ENCODE measurements around the gene PCGF5.
"Not testable (repeated sequence)": the region's sequence is repeated elsewhere in the genome, so short reads cannot be mapped to it uniquely, and the experiment has no call there.

PCGF5 gene

GRCh38 chr10:91220194-91220953 lies at the start of gene PCGF5:
TSS of gene PCGF5 (plus strand) at chr10:91220663. CDS start at chr10:91222872, 2,209 bp downstream.
- DNase-seq (ENCODE audit: low spot score) = peak; percentile 60

DNA sequence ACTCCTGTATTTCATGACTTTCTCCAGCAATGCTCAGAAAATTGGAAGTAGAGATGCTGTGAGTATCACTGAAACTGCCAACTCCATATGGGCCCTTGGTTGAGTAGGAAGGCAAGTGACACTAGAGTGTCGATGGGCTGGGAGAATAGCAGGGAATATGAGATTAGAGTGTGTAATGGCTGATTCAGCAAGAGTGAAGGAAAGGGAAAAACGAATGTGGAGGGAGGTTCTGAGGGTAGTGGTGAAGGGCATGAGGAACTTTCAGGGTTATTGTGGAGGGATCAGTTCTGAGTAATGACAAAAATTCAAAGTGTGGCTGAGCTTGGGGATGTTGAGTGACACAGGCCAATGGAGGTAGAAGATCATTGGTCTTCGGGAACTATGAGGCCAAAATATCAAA lies 49.0 kb upstream of the PCGF5 start:
- DNase-seq (ENCODE audit: low spot score) = no peak

DNA sequence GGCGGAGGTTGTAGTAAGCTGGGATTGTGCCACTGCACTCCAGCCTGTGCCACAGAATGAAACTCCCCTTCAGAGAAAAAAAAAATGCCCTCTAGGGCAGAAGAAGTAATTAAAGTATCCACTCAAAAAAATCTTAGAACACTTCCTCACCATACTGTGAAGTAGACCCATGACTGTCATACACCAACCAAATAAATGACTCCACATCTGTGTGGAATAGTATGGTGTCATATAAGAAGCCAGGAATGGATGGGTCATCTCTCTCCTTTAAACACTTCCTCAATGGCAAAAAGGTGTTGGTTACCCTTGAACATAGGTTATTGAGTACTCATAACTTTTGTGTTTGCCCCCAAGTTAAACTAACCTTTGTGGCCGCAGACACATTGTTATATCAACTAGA lies 48.1 kb upstream of the PCGF5 start:
- DNase-seq (ENCODE audit: low spot score) = no peak

- DNase-seq (ENCODE audit: low spot score) = no peak
Measured at GRCh38 chr10:91185239-91185875, 35.1 kb upstream of the PCGF5 start.

GRCh38 chr10:91187156-91187555 lies 33.3 kb upstream of the PCGF5 start:
- no peak for DNase-seq (ENCODE audit: low spot score)

DNA sequence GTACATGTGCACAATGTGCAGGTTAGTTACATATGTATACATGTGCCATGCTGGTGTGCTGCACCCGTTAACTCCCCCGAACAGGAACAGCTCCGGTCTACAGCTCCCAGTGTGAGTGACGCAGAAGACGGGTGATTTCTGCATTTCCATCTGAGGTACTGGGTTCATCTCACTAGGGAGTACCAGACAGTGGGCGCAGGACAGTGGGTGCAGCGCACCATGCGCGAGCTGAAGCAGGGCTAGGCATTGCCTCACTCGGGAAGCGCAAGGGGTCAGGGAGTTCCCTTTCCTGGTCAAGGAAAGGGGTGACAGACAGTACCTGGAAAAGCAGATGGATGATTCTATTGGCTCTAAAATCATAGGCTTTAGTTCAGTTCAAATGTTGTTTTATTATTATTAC lies 32.5 kb upstream of the PCGF5 start:
- not testable (repeated sequence) for DNase-seq (ENCODE audit: low spot score)

DNA sequence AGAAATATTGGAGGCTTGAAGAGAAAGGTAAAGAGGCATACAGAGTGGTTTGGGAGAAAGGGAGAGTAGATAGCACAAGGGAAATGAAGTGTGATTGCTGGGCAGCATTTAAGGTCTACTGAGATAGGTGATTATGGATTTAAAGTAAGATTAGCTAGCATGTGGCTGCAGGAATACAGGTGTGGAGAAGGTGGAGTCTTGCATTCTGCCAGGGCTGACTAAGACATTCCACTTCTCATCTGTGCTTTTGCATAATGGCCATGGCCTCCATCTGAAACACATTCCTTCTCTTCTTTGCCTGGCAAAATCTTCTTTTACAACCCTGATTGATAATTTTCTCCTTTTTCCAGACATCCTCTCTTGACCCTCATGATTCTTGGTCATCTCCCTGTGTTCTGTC lies 31.6 kb upstream of the PCGF5 start:
- no peak for DNase-seq (ENCODE audit: low spot score)

- DNase-seq (ENCODE audit: low spot score) = no peak
Measured at GRCh38 chr10:91190388-91190870, 30.0 kb upstream of the PCGF5 start.

DNA sequence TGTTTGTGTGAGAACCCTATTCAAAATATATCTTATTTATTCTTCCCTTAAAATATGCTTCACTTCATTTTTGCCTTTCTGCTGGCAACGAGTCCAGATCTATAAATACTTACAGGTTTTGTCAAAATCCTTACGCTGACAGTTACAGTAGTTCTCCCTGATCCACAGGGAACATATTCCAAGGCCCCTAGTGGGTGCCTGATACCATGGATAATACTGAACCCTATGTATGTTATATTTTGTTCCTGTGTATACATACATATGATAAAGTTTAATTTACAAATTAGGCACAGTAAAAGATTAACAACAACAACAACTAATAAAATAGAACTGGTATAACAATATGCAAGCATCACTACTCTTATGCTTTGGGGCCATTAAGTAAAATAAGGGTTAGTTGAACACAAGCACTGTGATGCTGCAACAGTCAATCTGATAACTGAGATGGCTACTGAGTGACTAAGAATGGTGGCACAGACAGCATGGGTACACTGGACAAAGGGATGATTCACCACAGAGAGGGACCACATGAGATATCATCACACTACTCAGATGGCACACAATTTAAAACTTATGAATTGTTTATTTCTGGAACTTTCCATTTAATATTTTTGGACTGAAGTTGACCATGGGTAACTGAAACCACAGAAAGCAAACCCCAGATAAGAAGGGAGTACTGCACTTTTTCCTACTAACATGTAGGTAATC lies 29.4 kb upstream of the PCGF5 start:
- no peak for DNase-seq (ENCODE audit: low spot score)

- DNase-seq (ENCODE audit: low spot score) = no peak
Measured at GRCh38 chr10:91191584-91191919, 28.9 kb upstream of the PCGF5 start.

DNA sequence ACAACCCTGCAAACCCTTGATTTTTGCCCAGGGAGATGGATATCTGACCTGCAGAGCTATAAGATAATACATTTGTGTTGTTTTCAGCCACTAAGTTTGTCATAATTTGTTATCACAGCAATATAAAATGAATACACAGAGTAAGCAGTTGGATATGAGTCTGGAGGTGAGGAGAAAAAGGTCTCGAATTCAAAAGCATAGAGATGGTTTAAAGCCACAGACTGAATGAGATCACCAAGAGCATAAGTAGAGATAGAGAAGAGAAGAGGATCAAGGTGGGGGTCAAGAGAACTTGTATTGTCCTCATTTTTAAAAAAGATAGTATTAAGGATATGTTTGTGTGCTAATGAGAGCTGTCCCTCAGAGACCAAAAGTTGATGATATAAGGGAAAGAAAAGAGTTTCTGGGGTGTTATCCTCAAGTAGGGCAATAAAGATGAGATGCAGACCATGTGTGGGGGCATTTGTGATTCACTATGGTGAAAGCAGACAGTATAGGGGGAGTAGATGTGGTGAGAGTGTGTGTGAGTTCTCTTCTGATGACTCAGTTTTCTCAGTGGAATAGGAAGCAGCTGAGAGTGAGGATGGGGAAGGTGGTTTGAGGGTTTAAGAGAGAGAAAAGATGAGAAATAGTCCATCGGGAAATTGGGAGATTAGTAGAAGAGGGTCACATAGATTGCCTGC lies 25.8 kb upstream of the PCGF5 start:
- no peak for DNase-seq (ENCODE audit: low spot score)

GRCh38 chr10:91196268-91197048 lies 24.0 kb upstream of the PCGF5 start:
- no peak for DNase-seq (ENCODE audit: low spot score)

GRCh38 chr10:91197127-91197526 lies 23.3 kb upstream of the PCGF5 start:
- DNase-seq (ENCODE audit: low spot score) = no peak

- DNase-seq (ENCODE audit: low spot score) = no peak
Measured at GRCh38 chr10:91198781-91199180, 21.7 kb upstream of the PCGF5 start.

DNA sequence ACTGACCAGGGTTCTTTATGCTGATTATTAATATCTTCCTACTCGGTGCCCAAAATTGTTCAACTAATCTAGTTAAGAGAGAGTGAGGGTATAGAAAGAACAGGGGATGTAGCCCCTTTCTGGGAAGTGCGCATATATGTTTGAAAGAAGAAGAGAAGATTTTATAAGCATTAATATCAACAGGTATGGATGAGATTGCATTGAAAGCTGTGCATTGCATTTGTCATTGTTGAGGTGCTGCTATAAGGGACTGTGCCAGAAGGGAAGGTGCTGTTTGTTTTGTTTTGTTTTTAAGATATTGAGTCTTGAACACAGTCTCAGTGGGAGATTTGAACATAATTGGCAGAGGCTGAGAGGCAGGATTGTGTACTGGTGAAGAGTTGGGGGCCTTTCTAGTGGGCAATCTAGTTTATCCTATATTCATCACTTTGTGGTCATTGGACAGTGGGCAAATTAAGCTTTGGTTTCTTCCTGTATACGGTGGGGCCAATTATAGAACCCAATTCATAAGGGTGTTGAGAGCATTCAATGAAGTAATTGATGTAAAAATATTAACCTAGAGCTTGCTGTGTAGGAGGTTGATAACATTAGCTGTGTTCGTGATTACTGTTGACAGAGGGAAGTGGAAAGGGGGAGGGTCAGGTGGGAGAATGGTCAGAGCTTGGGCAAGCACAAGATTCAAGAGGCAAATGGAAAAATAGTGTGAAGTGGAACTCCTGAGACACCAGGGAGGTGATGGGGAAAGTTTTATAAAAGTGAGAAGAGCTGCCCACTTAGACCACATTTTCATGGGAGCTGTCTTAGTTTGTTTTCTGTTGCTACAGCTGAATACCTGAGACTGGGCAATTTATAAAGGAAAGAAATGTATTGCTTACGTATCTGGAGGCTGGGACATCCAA lies 19.9 kb upstream of the PCGF5 start:
- no peak for DNase-seq (ENCODE audit: low spot score)

GRCh38 chr10:91201213-91201996 lies 19.1 kb upstream of the PCGF5 start:
- DNase-seq (ENCODE audit: low spot score) = no peak

- DNase-seq (ENCODE audit: low spot score) = no peak
Measured at GRCh38 chr10:91206427-91206826, 14.0 kb upstream of the PCGF5 start.

DNA sequence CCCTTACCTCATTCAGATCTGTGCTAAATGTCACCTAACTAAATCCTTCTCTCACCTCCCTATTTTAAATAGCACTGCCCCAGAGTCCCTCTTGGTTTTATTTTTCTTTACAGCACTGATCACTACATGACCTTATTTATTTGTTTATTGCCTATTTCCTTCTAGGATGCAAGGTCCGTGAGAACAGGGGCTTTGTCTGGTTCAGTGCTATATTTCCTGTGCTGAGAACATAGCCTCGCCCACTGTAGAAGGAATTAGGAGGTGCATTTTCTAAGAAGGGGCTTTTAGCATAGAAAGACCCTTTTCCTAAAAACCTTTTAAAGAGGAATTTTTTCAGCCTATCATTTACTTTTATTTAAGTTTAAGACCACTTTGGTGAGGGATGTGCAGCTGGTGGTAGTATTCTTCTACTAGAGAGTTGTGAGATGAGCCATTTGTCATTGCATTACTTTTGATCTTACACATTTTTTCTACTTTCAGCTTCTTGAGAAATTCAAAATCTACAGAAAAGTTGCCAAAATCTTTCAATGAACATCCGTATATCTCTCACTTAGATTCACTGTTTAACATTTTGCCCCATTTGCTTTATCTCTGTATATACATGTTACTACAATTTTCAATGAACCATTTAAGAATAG lies 13.5 kb upstream of the PCGF5 start:
- DNase-seq (ENCODE audit: low spot score) = no peak

- DNase-seq (ENCODE audit: low spot score) = no peak
Measured at GRCh38 chr10:91208642-91209041, 11.8 kb upstream of the PCGF5 start.
